ENCODE data around the gene PGGHG.

DNA sequence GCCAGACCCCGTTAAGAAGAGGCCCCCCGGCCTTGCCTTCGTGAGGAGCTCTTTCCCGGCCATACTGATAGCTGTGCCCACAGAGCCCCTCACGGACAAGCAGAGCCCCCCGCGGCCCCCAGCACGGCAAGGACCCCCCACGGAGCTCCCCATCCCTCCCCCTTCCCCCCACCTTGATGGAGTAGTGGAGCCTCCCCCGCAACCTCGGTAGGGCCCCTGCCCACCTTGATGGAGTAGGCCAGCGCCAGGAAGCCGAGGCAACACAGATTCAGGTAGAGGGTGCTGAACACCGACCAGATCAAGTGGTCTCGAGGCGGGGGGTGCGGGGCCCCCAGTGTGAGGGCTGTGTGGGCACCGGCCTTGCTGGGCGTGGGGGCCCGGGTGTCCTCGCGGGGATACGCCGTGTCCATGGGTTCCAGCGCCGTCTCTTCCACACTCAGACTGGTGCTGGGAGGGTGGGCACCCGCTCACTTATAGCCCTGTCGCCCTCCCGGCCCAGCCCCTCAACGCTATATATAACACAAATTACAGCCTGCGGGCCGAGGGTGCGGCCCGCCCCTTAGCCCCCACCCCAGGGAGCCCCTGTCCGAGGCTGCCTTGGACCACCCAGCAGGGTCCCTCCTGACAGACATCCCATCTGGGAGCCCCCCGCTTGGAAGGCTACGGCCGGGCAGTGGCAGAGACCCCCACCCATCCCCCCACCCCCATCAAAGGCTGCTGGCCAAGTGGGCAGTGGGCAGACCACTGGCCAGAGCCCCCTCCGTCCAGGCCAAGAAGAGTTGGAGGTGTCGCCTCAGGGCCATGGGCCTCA, 10.4 kb downstream of the PGGHG start, which contains the start of gene IFITM5:
- TF ChIP-seq, protein P1, sequence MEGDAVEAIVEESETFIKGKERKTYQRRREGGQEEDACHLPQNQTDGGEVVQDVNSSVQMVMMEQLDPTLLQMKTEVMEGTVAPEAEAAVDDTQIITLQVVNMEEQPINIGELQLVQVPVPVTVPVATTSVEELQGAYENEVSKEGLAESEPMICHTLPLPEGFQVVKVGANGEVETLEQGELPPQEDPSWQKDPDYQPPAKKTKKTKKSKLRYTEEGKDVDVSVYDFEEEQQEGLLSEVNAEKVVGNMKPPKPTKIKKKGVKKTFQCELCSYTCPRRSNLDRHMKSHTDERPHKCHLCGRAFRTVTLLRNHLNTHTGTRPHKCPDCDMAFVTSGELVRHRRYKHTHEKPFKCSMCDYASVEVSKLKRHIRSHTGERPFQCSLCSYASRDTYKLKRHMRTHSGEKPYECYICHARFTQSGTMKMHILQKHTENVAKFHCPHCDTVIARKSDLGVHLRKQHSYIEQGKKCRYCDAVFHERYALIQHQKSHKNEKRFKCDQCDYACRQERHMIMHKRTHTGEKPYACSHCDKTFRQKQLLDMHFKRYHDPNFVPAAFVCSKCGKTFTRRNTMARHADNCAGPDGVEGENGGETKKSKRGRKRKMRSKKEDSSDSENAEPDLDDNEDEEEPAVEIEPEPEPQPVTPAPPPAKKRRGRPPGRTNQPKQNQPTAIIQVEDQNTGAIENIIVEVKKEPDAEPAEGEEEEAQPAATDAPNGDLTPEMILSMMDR (IDR thresholded peaks at IDR 0.05): no peak
- no peak for TF ChIP-seq POLR2A (IDR thresholded peaks at IDR 0.05)
